HG03442 (cell line): ENCODE measurements around the gene SND1.

ENCODE experiments used
- ATAC-seq: cut with Tn5 transposase; IDR thresholded peaks from one replicate; pipeline ENCODE4 v1.9.1; 2021; ENCODE audit warnings: mild to moderate bottlenecking, moderate library complexity; ENCODE audit not compliant: unreplicated experiment

The SND1 gene

GRCh38 chr7:127764681-127765080 lies 112.7 kb downstream of the SND1 start:
- no peak for ATAC-seq

- no peak for ATAC-seq
Observed at GRCh38 chr7:127765150-127765549, 113.2 kb downstream of the SND1 start.

GRCh38 chr7:127766831-127767459 lies 115.0 kb downstream of the SND1 start:
- no peak for ATAC-seq

GRCh38 chr7:127768241-127768640 lies 116.2 kb downstream of the SND1 start:
- no peak for ATAC-seq

GRCh38 chr7:127769137-127769536 lies 117.1 kb downstream of the SND1 start:
- no peak for ATAC-seq

GRCh38 chr7:127769696-127770400 lies 117.9 kb downstream of the SND1 start:
- no peak for ATAC-seq

- ATAC-seq: no peak
Observed at GRCh38 chr7:127770885-127771284, 118.9 kb downstream of the SND1 start.

GRCh38 chr7:127771707-127772106 lies 119.7 kb downstream of the SND1 start:
- ATAC-seq: no peak

GRCh38 chr7:127776776-127777386 lies 124.9 kb downstream of the SND1 start:
- ATAC-seq: no peak

- ATAC-seq: no peak
Observed at GRCh38 chr7:127780489-127780888, 128.5 kb downstream of the SND1 start.

GRCh38 chr7:127781081-127781480 lies 129.1 kb downstream of the SND1 start:
- ATAC-seq: no peak

GRCh38 chr7:127782075-127782474 lies 130.1 kb downstream of the SND1 start:
- no peak for ATAC-seq

GRCh38 chr7:127782654-127783559 lies 130.9 kb downstream of the SND1 start:
- peak; percentile 77 for ATAC-seq

GRCh38 chr7:127786184-127786583 lies 134.2 kb downstream of the SND1 start:
- ATAC-seq: no peak

GRCh38 chr7:127789031-127789430 lies 137.0 kb downstream of the SND1 start:
- ATAC-seq: no peak

GRCh38 chr7:127791446-127792189 lies 139.6 kb downstream of the SND1 start:
- ATAC-seq: no peak

- ATAC-seq: no peak
Observed at GRCh38 chr7:127792528-127793342, 140.7 kb downstream of the SND1 start.

- no peak for ATAC-seq
Observed at GRCh38 chr7:127793582-127793981, 141.6 kb downstream of the SND1 start.

GRCh38 chr7:127794136-127794535 lies 142.1 kb downstream of the SND1 start:
- no peak for ATAC-seq

- no peak for ATAC-seq
Observed at GRCh38 chr7:127794551-127794950, 142.6 kb downstream of the SND1 start.
